GM23338 (cell line): ENCODE data around the gene CPNE1. TPM values are rescaled to one million over a fixed set of nuclear protein-coding genes. Genes with fewer than 3 reads are reported as not detected.

Source experiments
- ATAC-seq: fragments of 200-7000 bp; cut with Tn5 transposase; 3 replicates; pipeline ENCODE4 v1.9.1; 2020
- DNase-seq: peaks from one replicate; pipeline ENCODE4 v3.0.0-alpha.2; 2015; ENCODE audit warnings: low spot score
- H2AFZ ChIP-seq: fragments of 200-600 bp; sonication (generic); 2 replicates; pipeline ENCODE4 v1.8.0; 2016; ENCODE audit warnings: antibody characterized with exemption, mild to moderate bottlenecking, moderate library complexity
- H3F3A ChIP-seq: fragments of 200-600 bp; sonication (generic); replicated peaks from 2 replicates; pipeline ENCODE4 v1.8.0; 2017; ENCODE audit warnings: antibody characterized with exemption, mixed run types, low read depth
- H3K27ac ChIP-seq: fragments of 200-600 bp; sonication (generic); 2 replicates; pipeline ENCODE4 v1.6.1; 2016; ENCODE audit warnings: low read depth
- H3K27me3 ChIP-seq: fragments of 200-600 bp; sonication (generic); 2 replicates; pipeline ENCODE4 v1.8.0; 2016; ENCODE audit warnings: mild to moderate bottlenecking, mixed run types, moderate library complexity; ENCODE audit not compliant: insufficient read depth
- H3K36me3 ChIP-seq: fragments of 200-600 bp; sonication (generic); 2 replicates; pipeline ENCODE4 v1.8.0; 2016; ENCODE audit warnings: mild to moderate bottlenecking; ENCODE audit not compliant: insufficient read depth
- H3K4me1 ChIP-seq: fragments of 200-600 bp; sonication (generic); 2 replicates; pipeline ENCODE4 v1.8.0; 2016; ENCODE audit warnings: mild to moderate bottlenecking, moderate library complexity; ENCODE audit not compliant: insufficient read depth
- H3K4me2 ChIP-seq: fragments of 200-600 bp; sonication (generic); 2 replicates; pipeline ENCODE4 v1.7.1; 2017; ENCODE audit warnings: mixed run types
- H3K4me3 ChIP-seq: fragments of 200-600 bp; sonication (generic); 2 replicates; pipeline ENCODE4 v1.6.1; 2016; ENCODE audit warnings: mixed run types
- H3K79me2 ChIP-seq: fragments of 200-600 bp; sonication (generic); replicated peaks from 2 replicates; pipeline ENCODE4 v1.8.0; 2017; ENCODE audit warnings: mild to moderate bottlenecking; ENCODE audit not compliant: insufficient read depth
- H3K9me2 ChIP-seq: fragments of 200-600 bp; sonication (generic); 2 replicates; pipeline ENCODE4 v1.8.0; 2017; ENCODE audit not compliant: insufficient read depth
- H4K20me1 ChIP-seq: fragments of 200-600 bp; sonication (generic); replicated peaks from 2 replicates; pipeline ENCODE4 v1.8.0; 2017; ENCODE audit warnings: mild to moderate bottlenecking; ENCODE audit not compliant: insufficient read depth
- H3K27ac Mint-ChIP-seq: 2 replicates; pipeline ENCODE4 v1.8.0; 2020; ENCODE audit warnings: inconsistent platforms, mild to moderate bottlenecking, moderate library complexity, mixed read lengths
- H3K27me3 Mint-ChIP-seq: 3 replicates; pipeline ENCODE4 v1.8.0; 2022; ENCODE audit warnings: low read depth, mild to moderate bottlenecking, moderate library complexity, mixed read lengths, inconsistent platforms; ENCODE audit not compliant: insufficient read depth, poor library complexity
- H3K36me3 Mint-ChIP-seq: 3 replicates; pipeline ENCODE4 v1.8.0; 2021; ENCODE audit warnings: low read depth, mild to moderate bottlenecking, inconsistent platforms, moderate library complexity, mixed read lengths
- H3K4me1 Mint-ChIP-seq: 3 replicates; pipeline ENCODE4 v1.8.0; 2020; ENCODE audit warnings: mild to moderate bottlenecking, inconsistent platforms, mixed read lengths
- H3K4me3 Mint-ChIP-seq: 3 replicates; pipeline ENCODE4 v1.8.0; 2021; ENCODE audit warnings: moderate library complexity, mild to moderate bottlenecking, inconsistent platforms, mixed read lengths
- H3K9me3 Mint-ChIP-seq: 3 replicates; pipeline ENCODE4 v1.8.0; 2020; ENCODE audit warnings: moderate library complexity, mild to moderate bottlenecking, inconsistent platforms, mixed read lengths
- CREB1 ChIP-seq: fragments of 250-450 bp; sonication (Bioruptor Pico); IDR thresholded peaks from 2 replicates; pipeline ENCODE4 v1.5.0; 2020; ENCODE audit warnings: low read depth, mild to moderate bottlenecking, moderate library complexity
- EZH2 ChIP-seq: fragments of 200-600 bp; sonication (generic); IDR thresholded peaks from one replicate; pipeline ENCODE4 v1.8.0; 2017; ENCODE audit warnings: antibody characterized with exemption, mild to moderate bottlenecking, low read depth; ENCODE audit not compliant: unreplicated experiment
- EZH2phosphoT487 ChIP-seq: fragments of 200-600 bp; sonication (generic); IDR thresholded peaks from one replicate; pipeline ENCODE4 v1.8.1; 2018; ENCODE audit warnings: antibody characterized with exemption; ENCODE audit not compliant: unreplicated experiment
- JUNB ChIP-seq: IDR thresholded peaks from one replicate; pipeline ENCODE4 v1.6.1; 2016; ENCODE audit warnings: antibody characterized with exemption; ENCODE audit not compliant: unreplicated experiment
- NANOG ChIP-seq: IDR thresholded peaks from 2 replicates; pipeline ENCODE4 v1.6.1; 2016; ENCODE audit warnings: antibody characterized with exemption, borderline replicate concordance
- POLR2AphosphoS5 ChIP-seq: IDR thresholded peaks from 2 replicates; pipeline ENCODE4 v1.6.1; 2016; ENCODE audit warnings: antibody characterized with exemption, low read depth
- ZNF114 ChIP-seq: fragments of 250-450 bp; sonication (Bioruptor Pico); IDR thresholded peaks from 2 replicates; pipeline ENCODE4 v1.5.0; 2020; ENCODE audit warnings: mild to moderate bottlenecking, moderate library complexity
- ZNF331 ChIP-seq: fragments of 250-450 bp; sonication (Bioruptor Pico); IDR thresholded peaks from 2 replicates; pipeline ENCODE4 v1.5.0; 2020; ENCODE audit warnings: low read depth, mild to moderate bottlenecking, moderate library complexity
- polyA plus RNA-seq: library from polyadenylated mRNA; unstranded; fragments of >200 nt; fragmentation: Nextera tagmentation; extraction: Ambion mirVana; gene quantifications from 2 replicates; pipeline ENCODE4 v1.2.1, GENCODE V29; 2016
- total RNA-seq: library from RNA; depleted of rRNA; stranded (reverse); fragments of >200 nt; shearing (Covaris generic); gene quantifications from 2 replicates; pipeline ENCODE4 v1.2.3, GENCODE V29; 2014
- TF ChIP-seq, protein P1 (sequence below), 2 experiments: fragments of 200-600 bp in 1 of 2; sonication (generic) in 1 of 2; conservative IDR thresholded peaks; 2 replicates each; pipeline versions ENCODE4 v1.5.1 to v1.6.1; 2016 to 2017; ENCODE audit warnings: antibody characterized with exemption in 2 of 2, low read depth in 2 of 2, mild to moderate bottlenecking in 2 of 2, moderate library complexity in 1 of 2
- TF ChIP-seq, protein P2 (sequence below): IDR thresholded peaks from 2 replicates; pipeline ENCODE4 v1.6.1; 2016; ENCODE audit warnings: antibody characterized with exemption
- TF ChIP-seq, protein P3 (sequence below): fragments of 250-450 bp; sonication (Bioruptor Pico); IDR thresholded peaks from 2 replicates; pipeline ENCODE4 v1.5.0; 2020; ENCODE audit warnings: mild to moderate bottlenecking, moderate library complexity
- TF ChIP-seq, protein P4 (sequence below): IDR thresholded peaks from one replicate; pipeline ENCODE4 v1.6.1; 2018; ENCODE audit warnings: antibody characterized with exemption; ENCODE audit not compliant: unreplicated experiment

CPNE1 gene
- total and polyA plus RNA-seq, 2 experiments from 2014 or later: 189 to 196 TPM

DNA sequence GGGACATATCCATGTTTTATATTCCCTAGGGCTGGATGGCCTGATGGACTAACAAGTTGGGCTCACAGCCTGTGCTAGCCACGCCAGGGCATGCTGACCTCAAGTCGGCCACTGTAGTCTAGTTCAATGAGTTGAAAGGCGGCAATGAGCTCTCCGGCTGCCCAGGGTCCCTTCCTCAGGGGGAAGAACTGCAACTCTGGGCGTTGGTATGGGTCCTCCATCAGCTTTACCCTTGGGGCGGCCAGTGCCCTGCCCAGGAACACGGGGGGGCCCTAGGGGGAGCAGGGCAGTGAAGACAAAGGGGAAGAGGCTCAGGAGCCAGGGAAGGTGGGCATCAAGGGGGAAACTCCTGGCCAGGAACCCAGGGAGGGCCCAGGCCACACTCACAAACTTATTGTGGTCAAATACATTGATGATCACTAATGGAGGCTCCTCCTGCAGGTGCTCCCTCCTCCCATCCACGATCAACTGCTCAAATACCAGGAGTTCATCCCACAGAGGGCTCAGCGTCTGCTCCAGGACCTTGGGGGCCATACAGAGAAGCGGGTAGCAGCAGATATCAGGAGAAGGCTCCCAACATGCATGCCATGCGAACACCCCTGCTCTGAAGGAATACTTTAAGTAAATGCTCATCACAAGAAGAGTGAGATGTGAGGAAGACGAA lies 81.8 kb downstream of the CPNE1 start:
- Histone ChIP-seq H3K27me3 (no peaks in the 10 kb centered on the region), H3F3A (no peaks in the 10 kb centered on the region), H2AFZ (no peak overlapping the region), H3K27ac (no peak overlapping the region), H3K4me3 (no peak overlapping the region), H4K20me1 (no peaks in the 10 kb centered on the region), H3K4me2 (no peak overlapping the region), H3K36me3 (no peaks in the 10 kb centered on the region), H3K9me2 (no peaks in the 10 kb centered on the region), H3K4me1 (no peaks in the 10 kb centered on the region), H3K79me2 (no peaks in the 10 kb centered on the region)
- Mint-ChIP-seq H3K9me3 (no peaks in the 10 kb centered on the region; the same call in 1 of the 3 replicates), H3K27me3 (peaks cover 1% of the 10 kb centered on the region), H3K27ac (no peak overlapping the region), H3K4me3 (no peak overlapping the region), H3K4me1 (no peaks in the 10 kb centered on the region), H3K36me3 (no peaks in the 10 kb centered on the region)
- ATAC-seq (no peak), DNase-seq (no peak)
- TF ChIP-seq EZH2: no peak
- TF ChIP-seq, protein P1, sequence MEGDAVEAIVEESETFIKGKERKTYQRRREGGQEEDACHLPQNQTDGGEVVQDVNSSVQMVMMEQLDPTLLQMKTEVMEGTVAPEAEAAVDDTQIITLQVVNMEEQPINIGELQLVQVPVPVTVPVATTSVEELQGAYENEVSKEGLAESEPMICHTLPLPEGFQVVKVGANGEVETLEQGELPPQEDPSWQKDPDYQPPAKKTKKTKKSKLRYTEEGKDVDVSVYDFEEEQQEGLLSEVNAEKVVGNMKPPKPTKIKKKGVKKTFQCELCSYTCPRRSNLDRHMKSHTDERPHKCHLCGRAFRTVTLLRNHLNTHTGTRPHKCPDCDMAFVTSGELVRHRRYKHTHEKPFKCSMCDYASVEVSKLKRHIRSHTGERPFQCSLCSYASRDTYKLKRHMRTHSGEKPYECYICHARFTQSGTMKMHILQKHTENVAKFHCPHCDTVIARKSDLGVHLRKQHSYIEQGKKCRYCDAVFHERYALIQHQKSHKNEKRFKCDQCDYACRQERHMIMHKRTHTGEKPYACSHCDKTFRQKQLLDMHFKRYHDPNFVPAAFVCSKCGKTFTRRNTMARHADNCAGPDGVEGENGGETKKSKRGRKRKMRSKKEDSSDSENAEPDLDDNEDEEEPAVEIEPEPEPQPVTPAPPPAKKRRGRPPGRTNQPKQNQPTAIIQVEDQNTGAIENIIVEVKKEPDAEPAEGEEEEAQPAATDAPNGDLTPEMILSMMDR (conservative IDR thresholded peaks at IDR 0.05; ENCODE audit: low read depth in 2 of 2): no peak
- TF ChIP-seq, protein P2, sequence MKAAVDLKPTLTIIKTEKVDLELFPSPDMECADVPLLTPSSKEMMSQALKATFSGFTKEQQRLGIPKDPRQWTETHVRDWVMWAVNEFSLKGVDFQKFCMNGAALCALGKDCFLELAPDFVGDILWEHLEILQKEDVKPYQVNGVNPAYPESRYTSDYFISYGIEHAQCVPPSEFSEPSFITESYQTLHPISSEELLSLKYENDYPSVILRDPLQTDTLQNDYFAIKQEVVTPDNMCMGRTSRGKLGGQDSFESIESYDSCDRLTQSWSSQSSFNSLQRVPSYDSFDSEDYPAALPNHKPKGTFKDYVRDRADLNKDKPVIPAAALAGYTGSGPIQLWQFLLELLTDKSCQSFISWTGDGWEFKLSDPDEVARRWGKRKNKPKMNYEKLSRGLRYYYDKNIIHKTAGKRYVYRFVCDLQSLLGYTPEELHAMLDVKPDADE: no peak
- no peak for TF ChIP-seq CREB1 (CRISPR knock-in tag)
- TF ChIP-seq, protein P3, sequence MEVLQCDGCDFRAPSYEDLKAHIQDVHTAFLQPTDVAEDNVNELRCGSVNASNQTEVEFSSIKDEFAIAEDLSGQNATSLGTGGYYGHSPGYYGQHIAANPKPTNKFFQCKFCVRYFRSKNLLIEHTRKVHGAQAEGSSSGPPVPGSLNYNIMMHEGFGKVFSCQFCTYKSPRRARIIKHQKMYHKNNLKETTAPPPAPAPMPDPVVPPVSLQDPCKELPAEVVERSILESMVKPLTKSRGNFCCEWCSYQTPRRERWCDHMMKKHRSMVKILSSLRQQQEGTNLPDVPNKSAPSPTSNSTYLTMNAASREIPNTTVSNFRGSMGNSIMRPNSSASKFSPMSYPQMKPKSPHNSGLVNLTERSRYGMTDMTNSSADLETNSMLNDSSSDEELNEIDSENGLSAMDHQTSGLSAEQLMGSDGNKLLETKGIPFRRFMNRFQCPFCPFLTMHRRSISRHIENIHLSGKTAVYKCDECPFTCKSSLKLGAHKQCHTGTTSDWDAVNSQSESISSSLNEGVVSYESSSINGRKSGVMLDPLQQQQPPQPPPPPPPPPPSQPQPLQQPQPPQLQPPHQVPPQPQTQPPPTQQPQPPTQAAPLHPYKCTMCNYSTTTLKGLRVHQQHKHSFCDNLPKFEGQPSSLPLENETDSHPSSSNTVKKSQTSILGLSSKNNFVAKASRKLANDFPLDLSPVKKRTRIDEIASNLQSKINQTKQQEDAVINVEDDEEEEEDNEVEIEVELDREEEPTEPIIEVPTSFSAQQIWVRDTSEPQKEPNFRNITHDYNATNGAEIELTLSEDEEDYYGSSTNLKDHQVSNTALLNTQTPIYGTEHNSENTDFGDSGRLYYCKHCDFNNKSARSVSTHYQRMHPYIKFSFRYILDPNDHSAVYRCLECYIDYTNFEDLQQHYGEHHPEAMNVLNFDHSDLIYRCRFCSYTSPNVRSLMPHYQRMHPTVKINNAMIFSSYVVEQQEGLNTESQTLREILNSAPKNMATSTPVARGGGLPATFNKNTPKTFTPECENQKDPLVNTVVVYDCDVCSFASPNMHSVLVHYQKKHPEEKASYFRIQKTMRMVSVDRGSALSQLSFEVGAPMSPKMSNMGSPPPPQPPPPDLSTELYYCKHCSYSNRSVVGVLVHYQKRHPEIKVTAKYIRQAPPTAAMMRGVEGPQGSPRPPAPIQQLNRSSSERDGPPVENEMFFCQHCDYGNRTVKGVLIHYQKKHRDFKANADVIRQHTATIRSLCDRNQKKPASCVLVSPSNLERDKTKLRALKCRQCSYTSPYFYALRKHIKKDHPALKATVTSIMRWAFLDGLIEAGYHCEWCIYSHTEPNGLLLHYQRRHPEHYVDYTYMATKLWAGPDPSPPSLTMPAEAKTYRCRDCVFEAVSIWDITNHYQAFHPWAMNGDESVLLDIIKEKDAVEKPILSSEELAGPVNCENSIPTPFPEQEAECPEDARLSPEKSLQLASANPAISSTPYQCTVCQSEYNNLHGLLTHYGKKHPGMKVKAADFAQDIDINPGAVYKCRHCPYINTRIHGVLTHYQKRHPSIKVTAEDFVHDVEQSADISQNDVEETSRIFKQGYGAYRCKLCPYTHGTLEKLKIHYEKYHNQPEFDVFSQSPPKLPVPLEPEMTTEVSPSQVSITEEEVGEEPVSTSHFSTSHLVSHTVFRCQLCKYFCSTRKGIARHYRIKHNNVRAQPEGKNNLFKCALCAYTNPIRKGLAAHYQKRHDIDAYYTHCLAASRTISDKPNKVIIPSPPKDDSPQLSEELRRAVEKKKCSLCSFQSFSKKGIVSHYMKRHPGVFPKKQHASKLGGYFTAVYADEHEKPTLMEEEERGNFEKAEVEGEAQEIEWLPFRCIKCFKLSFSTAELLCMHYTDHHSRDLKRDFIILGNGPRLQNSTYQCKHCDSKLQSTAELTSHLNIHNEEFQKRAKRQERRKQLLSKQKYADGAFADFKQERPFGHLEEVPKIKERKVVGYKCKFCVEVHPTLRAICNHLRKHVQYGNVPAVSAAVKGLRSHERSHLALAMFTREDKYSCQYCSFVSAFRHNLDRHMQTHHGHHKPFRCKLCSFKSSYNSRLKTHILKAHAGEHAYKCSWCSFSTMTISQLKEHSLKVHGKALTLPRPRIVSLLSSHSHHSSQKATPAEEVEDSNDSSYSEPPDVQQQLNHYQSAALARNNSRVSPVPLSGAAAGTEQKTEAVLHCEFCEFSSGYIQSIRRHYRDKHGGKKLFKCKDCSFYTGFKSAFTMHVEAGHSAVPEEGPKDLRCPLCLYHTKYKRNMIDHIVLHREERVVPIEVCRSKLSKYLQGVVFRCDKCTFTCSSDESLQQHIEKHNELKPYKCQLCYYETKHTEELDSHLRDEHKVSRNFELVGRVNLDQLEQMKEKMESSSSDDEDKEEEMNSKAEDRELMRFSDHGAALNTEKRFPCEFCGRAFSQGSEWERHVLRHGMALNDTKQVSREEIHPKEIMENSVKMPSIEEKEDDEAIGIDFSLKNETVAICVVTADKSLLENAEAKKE (CRISPR knock-in tag): no peak
- TF ChIP-seq JUNB: no peak
- TF ChIP-seq, protein P4, sequence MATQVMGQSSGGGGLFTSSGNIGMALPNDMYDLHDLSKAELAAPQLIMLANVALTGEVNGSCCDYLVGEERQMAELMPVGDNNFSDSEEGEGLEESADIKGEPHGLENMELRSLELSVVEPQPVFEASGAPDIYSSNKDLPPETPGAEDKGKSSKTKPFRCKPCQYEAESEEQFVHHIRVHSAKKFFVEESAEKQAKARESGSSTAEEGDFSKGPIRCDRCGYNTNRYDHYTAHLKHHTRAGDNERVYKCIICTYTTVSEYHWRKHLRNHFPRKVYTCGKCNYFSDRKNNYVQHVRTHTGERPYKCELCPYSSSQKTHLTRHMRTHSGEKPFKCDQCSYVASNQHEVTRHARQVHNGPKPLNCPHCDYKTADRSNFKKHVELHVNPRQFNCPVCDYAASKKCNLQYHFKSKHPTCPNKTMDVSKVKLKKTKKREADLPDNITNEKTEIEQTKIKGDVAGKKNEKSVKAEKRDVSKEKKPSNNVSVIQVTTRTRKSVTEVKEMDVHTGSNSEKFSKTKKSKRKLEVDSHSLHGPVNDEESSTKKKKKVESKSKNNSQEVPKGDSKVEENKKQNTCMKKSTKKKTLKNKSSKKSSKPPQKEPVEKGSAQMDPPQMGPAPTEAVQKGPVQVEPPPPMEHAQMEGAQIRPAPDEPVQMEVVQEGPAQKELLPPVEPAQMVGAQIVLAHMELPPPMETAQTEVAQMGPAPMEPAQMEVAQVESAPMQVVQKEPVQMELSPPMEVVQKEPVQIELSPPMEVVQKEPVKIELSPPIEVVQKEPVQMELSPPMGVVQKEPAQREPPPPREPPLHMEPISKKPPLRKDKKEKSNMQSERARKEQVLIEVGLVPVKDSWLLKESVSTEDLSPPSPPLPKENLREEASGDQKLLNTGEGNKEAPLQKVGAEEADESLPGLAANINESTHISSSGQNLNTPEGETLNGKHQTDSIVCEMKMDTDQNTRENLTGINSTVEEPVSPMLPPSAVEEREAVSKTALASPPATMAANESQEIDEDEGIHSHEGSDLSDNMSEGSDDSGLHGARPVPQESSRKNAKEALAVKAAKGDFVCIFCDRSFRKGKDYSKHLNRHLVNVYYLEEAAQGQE: no peak
- no peak for TF ChIP-seq EZH2phosphoT487
- TF ChIP-seq ZNF114 (CRISPR knock-in tag): no peak
- TF ChIP-seq POLR2AphosphoS5: no peak
- no peak for TF ChIP-seq ZNF331 (CRISPR knock-in tag)
- TF ChIP-seq NANOG: no peak
